ENCODE data around the gene PGGHG.
A peak's percentile ranks its signal among the peaks of the same experiment; 100 is the strongest.

The PGGHG gene

DNA sequence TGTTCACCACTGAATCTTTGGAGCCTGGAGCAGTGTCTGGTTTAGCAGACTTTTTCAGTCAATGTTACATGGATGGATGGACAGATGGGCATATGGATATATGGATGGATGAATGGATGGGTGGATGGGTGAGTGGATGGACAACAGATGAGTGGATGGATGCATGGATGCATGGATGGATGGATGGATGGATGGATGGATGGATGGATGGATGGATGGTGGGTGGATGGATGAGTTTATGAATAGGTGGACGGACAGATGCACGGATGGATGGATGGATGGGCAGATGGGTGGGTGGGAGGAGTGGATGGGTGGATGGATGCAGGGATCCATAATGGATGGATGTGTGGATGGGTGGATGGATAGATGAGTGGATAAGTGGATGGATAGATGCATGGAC is 33.1 kb upstream of the PGGHG start:
- TF ChIP-seq, protein P1, sequence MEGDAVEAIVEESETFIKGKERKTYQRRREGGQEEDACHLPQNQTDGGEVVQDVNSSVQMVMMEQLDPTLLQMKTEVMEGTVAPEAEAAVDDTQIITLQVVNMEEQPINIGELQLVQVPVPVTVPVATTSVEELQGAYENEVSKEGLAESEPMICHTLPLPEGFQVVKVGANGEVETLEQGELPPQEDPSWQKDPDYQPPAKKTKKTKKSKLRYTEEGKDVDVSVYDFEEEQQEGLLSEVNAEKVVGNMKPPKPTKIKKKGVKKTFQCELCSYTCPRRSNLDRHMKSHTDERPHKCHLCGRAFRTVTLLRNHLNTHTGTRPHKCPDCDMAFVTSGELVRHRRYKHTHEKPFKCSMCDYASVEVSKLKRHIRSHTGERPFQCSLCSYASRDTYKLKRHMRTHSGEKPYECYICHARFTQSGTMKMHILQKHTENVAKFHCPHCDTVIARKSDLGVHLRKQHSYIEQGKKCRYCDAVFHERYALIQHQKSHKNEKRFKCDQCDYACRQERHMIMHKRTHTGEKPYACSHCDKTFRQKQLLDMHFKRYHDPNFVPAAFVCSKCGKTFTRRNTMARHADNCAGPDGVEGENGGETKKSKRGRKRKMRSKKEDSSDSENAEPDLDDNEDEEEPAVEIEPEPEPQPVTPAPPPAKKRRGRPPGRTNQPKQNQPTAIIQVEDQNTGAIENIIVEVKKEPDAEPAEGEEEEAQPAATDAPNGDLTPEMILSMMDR (conservative IDR thresholded peaks at IDR 0.05; ENCODE audit: low read length): no peak
- TF ChIP-seq EZH2phosphoT487 (IDR thresholded peaks at IDR 0.05; ENCODE audit: borderline replicate concordance): no peak
- H3K4me2 ChIP-seq (ENCODE audit: low read depth, low read length, poor library complexity, severe bottlenecking): no peak overlapping the region
- peaks cover 24% of the 10 kb centered on the region; the same call in 1 of the 2 replicates for H3K36me3 ChIP-seq (ENCODE audit: insufficient read depth, low read length)
- H3K27me3 ChIP-seq (ENCODE audit: insufficient read depth, low read length, poor library complexity, severe bottlenecking): no peaks in the 10 kb centered on the region
- H4K20me1 ChIP-seq (ENCODE audit: insufficient read depth, low read length, poor library complexity, severe bottlenecking): no peaks in the 10 kb centered on the region
- no peak overlapping the region for H2AFZ ChIP-seq (ENCODE audit: low read length)
- H3K9me2 ChIP-seq (replicated peaks; ENCODE audit: low read depth, low read length): no peaks in the 10 kb centered on the region
- H3K9ac ChIP-seq (ENCODE audit: low read depth, low read length, poor library complexity, severe bottlenecking): no peak overlapping the region
- peaks cover 3% of the 10 kb centered on the region for H3K4me1 ChIP-seq (ENCODE audit: insufficient read depth, low read length, poor library complexity, severe bottlenecking)
- H3K9me3 ChIP-seq (ENCODE audit: insufficient read depth, low read depth, low read length): no peaks in the 10 kb centered on the region
- no peak overlapping the region for H3K4me3 ChIP-seq (ENCODE audit: low read length, poor library complexity, severe bottlenecking)
- H3K79me2 ChIP-seq (ENCODE audit: insufficient read depth, low read length): no peaks in the 10 kb centered on the region
- no peaks in the 10 kb centered on the region for H3F3A ChIP-seq (ENCODE audit: low read depth)

DNA sequence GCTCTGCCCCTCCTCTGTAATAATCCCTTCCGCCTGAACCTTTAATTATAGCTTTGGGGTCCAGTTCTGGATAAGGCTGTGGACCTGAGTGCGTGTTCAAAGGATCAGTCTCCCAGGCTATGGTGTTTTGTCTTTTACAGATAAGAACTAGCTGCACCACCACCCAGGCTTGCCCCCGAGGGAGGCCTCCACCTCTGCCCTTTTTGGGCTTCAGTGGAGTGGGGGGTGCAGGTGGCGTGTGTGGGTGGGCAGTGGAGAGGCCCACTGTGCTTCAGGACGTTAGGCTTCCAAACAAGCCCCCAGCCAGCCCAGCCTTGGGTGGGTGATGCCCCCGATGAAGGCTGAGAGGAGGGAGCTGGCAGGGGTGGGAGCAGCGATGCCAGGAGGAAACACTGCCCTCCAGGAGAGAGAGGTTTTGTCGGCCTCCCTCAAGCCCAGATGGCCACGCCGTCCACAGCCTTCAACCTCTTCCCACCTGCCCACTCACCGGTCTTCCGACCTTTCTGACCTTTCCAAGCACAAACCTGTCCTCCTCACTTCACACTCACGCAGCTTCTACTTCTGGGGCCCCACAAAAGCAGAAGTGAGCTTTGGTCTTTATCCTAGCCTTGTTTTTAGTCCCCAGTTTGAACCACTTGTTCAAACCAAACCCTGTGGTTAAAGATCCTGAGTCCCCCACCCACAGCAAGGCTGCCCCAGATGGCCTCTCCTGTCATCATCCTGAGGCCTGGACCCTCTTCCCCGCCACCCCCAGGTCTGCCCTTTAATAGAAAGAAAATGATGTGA is 31.8 kb upstream of the PGGHG start:
- Histone ChIP-seq H3K9me2 (replicated peaks; ENCODE audit: low read depth, low read length) (no peaks in the 10 kb centered on the region), H2AFZ (ENCODE audit: low read length) (no peak overlapping the region), H3K4me1 (ENCODE audit: insufficient read depth, low read length, poor library complexity, severe bottlenecking) (no peaks in the 10 kb centered on the region), H3K9me3 (ENCODE audit: insufficient read depth, low read depth, low read length) (no peaks in the 10 kb centered on the region), H3K4me3 (ENCODE audit: low read length, poor library complexity, severe bottlenecking) (no peak overlapping the region), H3K4me2 (ENCODE audit: low read depth, low read length, poor library complexity, severe bottlenecking) (no peak overlapping the region), H3K36me3 (ENCODE audit: insufficient read depth, low read length) (peaks cover 17% of the 10 kb centered on the region; the same call in 1 of the 2 replicates), H3F3A (ENCODE audit: low read depth) (no peaks in the 10 kb centered on the region), H3K27me3 (ENCODE audit: insufficient read depth, low read length, poor library complexity, severe bottlenecking) (no peaks in the 10 kb centered on the region), H3K79me2 (ENCODE audit: insufficient read depth, low read length) (no peaks in the 10 kb centered on the region), H4K20me1 (ENCODE audit: insufficient read depth, low read length, poor library complexity, severe bottlenecking) (no peaks in the 10 kb centered on the region), H3K9ac (ENCODE audit: low read depth, low read length, poor library complexity, severe bottlenecking) (no peak overlapping the region)
- TF ChIP-seq, protein P1 (conservative IDR thresholded peaks at IDR 0.05; ENCODE audit: low read length): no peak
- no peak for TF ChIP-seq EZH2phosphoT487 (IDR thresholded peaks at IDR 0.05; ENCODE audit: borderline replicate concordance)

DNA sequence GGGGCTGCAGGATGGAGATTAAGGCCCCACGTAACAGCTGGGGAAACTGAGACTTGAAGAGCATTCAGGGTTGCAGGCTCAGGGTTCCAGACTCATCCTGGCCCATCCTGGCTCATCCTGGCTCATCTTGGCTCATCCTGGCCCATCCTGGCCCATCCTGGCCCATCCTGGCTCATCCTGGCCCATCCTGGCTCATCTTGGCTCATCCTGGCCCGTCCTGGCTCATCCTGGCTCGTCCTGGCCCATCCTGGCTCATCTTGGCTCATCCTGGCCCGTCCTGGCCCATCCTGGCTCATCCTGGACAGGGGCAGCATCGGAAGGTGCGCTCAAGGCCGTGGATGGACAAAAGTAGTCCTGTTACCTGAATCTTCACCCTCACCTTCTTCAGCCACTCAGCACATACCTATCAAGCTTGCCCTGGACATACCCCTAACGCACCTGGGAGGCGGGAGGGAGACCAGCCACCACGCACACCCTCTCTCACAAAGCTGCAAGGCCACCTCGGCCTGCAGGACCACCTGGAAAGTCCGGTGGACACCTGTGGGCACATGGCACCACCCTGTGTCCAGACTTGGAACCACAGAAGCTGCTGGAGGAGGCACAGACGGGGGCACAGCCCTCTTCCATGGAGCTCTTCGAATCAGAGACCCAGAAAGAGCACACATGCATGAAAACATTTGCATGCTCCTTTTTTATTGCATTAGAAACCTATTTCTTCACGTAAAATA is 31.0 kb upstream of the PGGHG start:
- no peaks in the 10 kb centered on the region for H3K27me3 ChIP-seq (ENCODE audit: insufficient read depth, low read length, poor library complexity, severe bottlenecking)
- no peaks in the 10 kb centered on the region for H3K9me3 ChIP-seq (ENCODE audit: insufficient read depth, low read depth, low read length)
- H3F3A ChIP-seq (ENCODE audit: low read depth): no peaks in the 10 kb centered on the region
- H3K9me2 ChIP-seq (replicated peaks; ENCODE audit: low read depth, low read length): no peaks in the 10 kb centered on the region
- H3K4me3 ChIP-seq (ENCODE audit: low read length, poor library complexity, severe bottlenecking): no peak overlapping the region
- no peak overlapping the region for H3K9ac ChIP-seq (ENCODE audit: low read depth, low read length, poor library complexity, severe bottlenecking)
- TF ChIP-seq EZH2phosphoT487 (IDR thresholded peaks at IDR 0.05; ENCODE audit: borderline replicate concordance): no peak
- TF ChIP-seq, protein P1 (conservative IDR thresholded peaks at IDR 0.05; ENCODE audit: low read length): peak; percentile 57
- H2AFZ ChIP-seq (ENCODE audit: low read length): no peak overlapping the region
- H3K4me2 ChIP-seq (ENCODE audit: low read depth, low read length, poor library complexity, severe bottlenecking): no peak overlapping the region
- H3K4me1 ChIP-seq (ENCODE audit: insufficient read depth, low read length, poor library complexity, severe bottlenecking): no peaks in the 10 kb centered on the region
- H3K36me3 ChIP-seq (ENCODE audit: insufficient read depth, low read length): peaks cover 9% of the 10 kb centered on the region; the same call in 1 of the 2 replicates
- H3K79me2 ChIP-seq (ENCODE audit: insufficient read depth, low read length): no peaks in the 10 kb centered on the region
- no peaks in the 10 kb centered on the region for H4K20me1 ChIP-seq (ENCODE audit: insufficient read depth, low read length, poor library complexity, severe bottlenecking)
